DMS 273 treated with DMSO at 0.1 percent for 48 hours (cell line): ENCODE results near the gene IRF4.
"Not testable (repeated sequence)": the region's sequence is repeated elsewhere in the genome, so short reads cannot be mapped to it uniquely, and the experiment has no call there.

ENCODE experiments used
- DNase-seq: peaks from one replicate; lab custom pipeline; 2025; lab: John Stamatoyannopoulos, UW

IRF4 gene

GRCh38 chr6:422433-423054 lies 31.0 kb downstream of the IRF4 start:
- no peak for DNase-seq

- no peak for DNase-seq
Measured at GRCh38 chr6:423055-423798, 31.7 kb downstream of the IRF4 start.

- no peak for DNase-seq
Measured at GRCh38 chr6:423799-424345, 32.3 kb downstream of the IRF4 start.

- DNase-seq, result no peak
Measured at GRCh38 chr6:424741-425417, 33.3 kb downstream of the IRF4 start.

GRCh38 chr6:425418-425788 lies 33.9 kb downstream of the IRF4 start:
- not testable (repeated sequence) for DNase-seq

- DNase-seq, result not testable (repeated sequence)
Measured at GRCh38 chr6:426198-426738, 34.7 kb downstream of the IRF4 start.

- DNase-seq, result no peak
Measured at GRCh38 chr6:428047-428603, 36.6 kb downstream of the IRF4 start.

GRCh38 chr6:429515-430121 lies 38.1 kb downstream of the IRF4 start:
- no peak for DNase-seq

GRCh38 chr6:431504-431903 lies 40.0 kb downstream of the IRF4 start:
- no peak for DNase-seq

GRCh38 chr6:431986-432385 lies 40.4 kb downstream of the IRF4 start:
- DNase-seq, result no peak

- DNase-seq, result no peak
Measured at GRCh38 chr6:434051-434705, 42.6 kb downstream of the IRF4 start.

GRCh38 chr6:435441-436307 lies 44.1 kb downstream of the IRF4 start:
- DNase-seq, result no peak

GRCh38 chr6:436308-437036 lies 44.9 kb downstream of the IRF4 start:
- no peak for DNase-seq

GRCh38 chr6:437037-437392 lies 45.5 kb downstream of the IRF4 start:
- DNase-seq, result no peak

GRCh38 chr6:438634-439170 lies 47.1 kb downstream of the IRF4 start:
- DNase-seq, result no peak

- no peak for DNase-seq
Measured at GRCh38 chr6:439641-440167, 48.2 kb downstream of the IRF4 start.

- DNase-seq, result no peak
Measured at GRCh38 chr6:441126-441920, 49.8 kb downstream of the IRF4 start.

- DNase-seq, result no peak
Measured at GRCh38 chr6:443621-444159, 52.1 kb downstream of the IRF4 start.
